ENCODE data around the gene PRR30. TPM values are rescaled to one million over a fixed set of nuclear protein-coding genes. Genes with fewer than 3 reads are reported as not detected.
A peak's percentile ranks its signal among the peaks of the same experiment; 100 is the strongest.
"Not testable (repeated sequence)": the region's sequence is repeated elsewhere in the genome, so short reads cannot be mapped to it uniquely, and the experiment has no call there.

PRR30 gene
- total RNA-seq, 3 donors from 2014 or later = not detected

DNA sequence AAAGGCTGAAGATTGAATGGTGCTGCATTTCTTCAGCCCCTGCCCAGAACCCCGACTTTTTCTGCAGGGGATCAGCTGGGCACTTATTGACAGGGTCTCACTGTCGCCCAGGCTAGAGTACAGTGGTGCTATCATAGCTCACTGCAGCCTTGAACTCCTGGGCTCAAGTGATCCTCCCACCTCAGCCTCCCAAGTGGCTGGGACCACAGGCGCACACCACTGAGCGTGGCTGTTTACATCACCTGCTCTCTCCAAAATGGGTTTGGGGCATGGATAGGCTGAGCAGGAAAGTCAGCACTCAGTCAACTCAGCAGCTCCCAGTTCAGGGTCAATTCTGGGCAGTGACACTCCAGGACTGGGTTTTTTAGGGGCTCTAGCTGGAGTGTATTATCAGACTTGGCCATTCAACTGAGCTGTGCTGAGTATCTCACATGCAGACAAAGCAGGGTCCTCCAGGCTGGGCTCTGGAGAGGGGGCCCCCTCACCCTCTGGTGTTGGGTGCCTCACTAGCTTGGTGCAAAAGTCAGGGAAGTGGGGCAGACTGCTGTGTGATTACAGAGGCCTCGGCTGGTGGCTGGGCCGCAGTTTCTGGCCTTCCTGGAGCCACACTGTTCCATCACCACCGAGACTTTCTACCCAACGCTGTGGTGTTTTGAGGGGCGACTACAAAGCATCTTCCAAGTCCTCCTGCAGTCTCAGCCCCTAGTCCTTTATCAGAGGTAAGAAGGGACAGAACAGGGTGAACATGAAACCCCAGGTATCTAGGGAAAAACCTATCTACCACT is 11.1 kb downstream of the PRR30 start:
- Mint-ChIP-seq H3K4me3 (no peak overlapping the region), H3K36me3 (ENCODE audit: insufficient read depth) (peaks cover 15% of the 10 kb centered on the region), H3K4me1 (ENCODE audit: low read depth) (peaks cover 17% of the 10 kb centered on the region), H3K27me3 (ENCODE audit: low read depth) (no peaks in the 10 kb centered on the region), H3K9me3 (no peaks in the 10 kb centered on the region)
- no peak for ATAC-seq
- DNase-seq = no peak

DNA sequence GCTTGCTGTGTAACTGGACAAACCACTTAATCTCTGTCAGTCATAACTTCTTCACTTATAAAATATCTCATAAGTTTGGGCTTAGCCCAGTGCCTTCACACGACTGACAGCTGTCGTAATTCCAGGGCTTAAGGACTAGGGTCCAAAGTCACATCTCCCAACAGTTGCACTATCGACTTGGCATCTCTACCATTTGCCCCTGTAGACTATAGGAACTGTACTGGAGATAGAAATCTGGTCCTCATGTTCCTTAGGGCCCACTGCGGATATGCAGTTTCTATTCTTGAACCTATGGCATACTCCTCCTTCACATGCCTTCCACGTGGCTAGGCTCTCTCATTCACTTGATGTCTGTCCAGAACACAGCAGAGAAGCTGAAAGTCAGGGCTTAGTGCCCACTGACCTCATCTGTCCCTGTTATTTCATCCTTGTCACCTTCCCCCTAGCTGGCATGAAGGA is 12.9 kb downstream of the PRR30 start:
- no peak overlapping the region for H3K4me3 Mint-ChIP-seq
- no peaks in the 10 kb centered on the region for H3K9me3 Mint-ChIP-seq
- H3K4me1 Mint-ChIP-seq (ENCODE audit: low read depth) = peaks cover 15% of the 10 kb centered on the region
- peaks cover 13% of the 10 kb centered on the region for H3K36me3 Mint-ChIP-seq (ENCODE audit: insufficient read depth)
- ATAC-seq = no peak
- no peak for DNase-seq
- no peaks in the 10 kb centered on the region for H3K27me3 Mint-ChIP-seq (ENCODE audit: low read depth)

GRCh38 chr2:27125104-27125503 is 14.1 kb downstream of the PRR30 start:
- no peak overlapping the region for H3K4me3 Mint-ChIP-seq
- H3K36me3 Mint-ChIP-seq (ENCODE audit: insufficient read depth) = peaks cover 5% of the 10 kb centered on the region
- H3K9me3 Mint-ChIP-seq = no peaks in the 10 kb centered on the region
- ATAC-seq = no peak
- no peak for DNase-seq
- peaks cover 14% of the 10 kb centered on the region for H3K4me1 Mint-ChIP-seq (ENCODE audit: low read depth)
- peaks cover 6% of the 10 kb centered on the region for H3K27me3 Mint-ChIP-seq (ENCODE audit: low read depth)

- Mint-ChIP-seq H3K4me3 (peak within 1 kb of the TSS; percentile 85), H3K27me3 (ENCODE audit: low read depth) (peaks cover 18% of the 10 kb centered on the region), H3K36me3 (ENCODE audit: insufficient read depth) (no peaks in the 10 kb centered on the region), H3K4me1 (ENCODE audit: low read depth) (peaks cover 20% of the 10 kb centered on the region), H3K9me3 (no peaks in the 10 kb centered on the region)
- ATAC-seq (peak; percentile 87 to 91), DNase-seq (peak; percentile 49)
Measured at GRCh38 chr2:27123302-27124150, 15.7 kb downstream of the PRR30 start, which contains the start of gene ABHD1. TSS of gene ABHD1 (plus strand) at chr2:27123815. CDS start at chr2:27123949, 134 bp downstream.

GRCh38 chr2:27122791-27123190 is 16.4 kb downstream of the PRR30 start:
- ATAC-seq = no peak
- H3K4me3 Mint-ChIP-seq = peak overlapping the region; percentile 85
- peaks cover 25% of the 10 kb centered on the region for H3K27me3 Mint-ChIP-seq (ENCODE audit: low read depth)
- no peaks in the 10 kb centered on the region for H3K36me3 Mint-ChIP-seq (ENCODE audit: insufficient read depth)
- H3K9me3 Mint-ChIP-seq = no peaks in the 10 kb centered on the region
- DNase-seq = no peak
- peaks cover 23% of the 10 kb centered on the region for H3K4me1 Mint-ChIP-seq (ENCODE audit: low read depth)

- ATAC-seq = no peak
- Mint-ChIP-seq H3K4me1 (ENCODE audit: low read depth) (peaks cover 23% of the 10 kb centered on the region), H3K36me3 (ENCODE audit: insufficient read depth) (no peaks in the 10 kb centered on the region), H3K9me3 (no peaks in the 10 kb centered on the region), H3K4me3 (peak overlapping the region; percentile 85), H3K27me3 (ENCODE audit: low read depth) (peaks cover 30% of the 10 kb centered on the region)
- no peak for DNase-seq
Measured at GRCh38 chr2:27121906-27122305, 17.3 kb downstream of the PRR30 start.

DNA sequence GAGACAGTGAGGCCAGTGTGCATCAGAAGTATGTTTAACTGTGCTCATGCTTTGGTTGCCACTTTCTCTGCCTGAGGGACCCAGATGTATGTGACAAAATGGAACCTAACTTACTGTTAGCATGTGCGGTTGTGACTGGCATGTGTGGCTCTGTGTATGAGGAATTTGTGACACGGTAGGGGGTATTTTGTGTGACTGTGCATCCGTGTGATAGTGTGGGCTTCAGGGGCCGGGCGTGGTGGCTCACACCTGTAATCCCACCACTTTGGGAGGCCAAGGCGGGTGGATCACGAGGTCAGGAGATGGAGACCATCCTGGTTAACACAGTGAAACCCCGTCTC is 19.9 kb downstream of the PRR30 start:
- H3K36me3 Mint-ChIP-seq (ENCODE audit: insufficient read depth); H3K9me3 Mint-ChIP-seq; ATAC-seq; DNase-seq: not testable (repeated sequence)
- Mint-ChIP-seq H3K4me1 (ENCODE audit: low read depth) (peaks cover 23% of the 10 kb centered on the region), H3K4me3 (peak overlapping the region; percentile 77), H3K27me3 (ENCODE audit: low read depth) (peaks cover 32% of the 10 kb centered on the region)

GRCh38 chr2:27118525-27119329 is 20.5 kb downstream of the PRR30 start, which contains the start of gene CGREF1:
TSS of gene CGREF1 (minus strand) at chr2:27119128. CDS start at chr2:27104366, 14,762 bp downstream.
- H3K27me3 Mint-ChIP-seq (ENCODE audit: low read depth) = peaks cover 32% of the 10 kb centered on the region
- peak within 1 kb of the TSS; percentile 77 for H3K4me3 Mint-ChIP-seq
- DNase-seq (no peak), ATAC-seq (peak; percentile 32 to 47)
- no peaks in the 10 kb centered on the region for H3K36me3 Mint-ChIP-seq (ENCODE audit: insufficient read depth)
- peaks cover 20% of the 10 kb centered on the region for H3K4me1 Mint-ChIP-seq (ENCODE audit: low read depth)
- H3K9me3 Mint-ChIP-seq = no peaks in the 10 kb centered on the region

GRCh38 chr2:27117995-27118524 is 21.1 kb downstream of the PRR30 start:
- H3K9me3 Mint-ChIP-seq = no peaks in the 10 kb centered on the region
- no peak for DNase-seq
- no peak for ATAC-seq
- H3K4me1 Mint-ChIP-seq (ENCODE audit: low read depth) = peaks cover 16% of the 10 kb centered on the region
- H3K27me3 Mint-ChIP-seq (ENCODE audit: low read depth) = peaks cover 32% of the 10 kb centered on the region
- no peaks in the 10 kb centered on the region for H3K36me3 Mint-ChIP-seq (ENCODE audit: insufficient read depth)
- peak overlapping the region; percentile 54 for H3K4me3 Mint-ChIP-seq

DNA sequence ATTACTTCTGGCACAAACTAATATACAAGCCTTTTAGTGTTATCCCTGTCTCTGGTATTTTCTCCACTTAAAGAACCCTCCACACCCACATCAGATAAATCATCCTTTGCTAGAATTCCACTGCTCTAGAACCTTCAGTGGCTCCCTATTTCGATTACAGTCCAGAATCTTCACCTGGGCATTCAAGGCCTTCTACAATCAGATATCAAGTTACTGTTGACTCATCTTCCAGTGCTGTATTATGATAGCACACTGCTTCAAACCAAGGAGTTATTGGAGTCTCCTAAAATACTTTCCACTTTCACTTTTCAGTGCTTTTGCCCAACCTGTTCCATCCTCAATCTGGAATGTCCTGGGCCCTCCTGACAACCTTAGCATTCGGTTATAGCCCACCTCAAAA is 23.7 kb downstream of the PRR30 start:
- Mint-ChIP-seq H3K9me3 (no peaks in the 10 kb centered on the region), H3K27me3 (ENCODE audit: low read depth) (peaks cover 29% of the 10 kb centered on the region), H3K4me3 (no peak overlapping the region)

GRCh38 chr2:27111392-27112078 is 27.7 kb downstream of the PRR30 start:
- not testable (repeated sequence) for H3K4me3 Mint-ChIP-seq; ATAC-seq; H3K27me3 Mint-ChIP-seq (ENCODE audit: low read depth); H3K4me1 Mint-ChIP-seq (ENCODE audit: low read depth); DNase-seq; H3K9me3 Mint-ChIP-seq; H3K36me3 Mint-ChIP-seq (ENCODE audit: insufficient read depth)

More for the DNA sequence above, 23.7 kb downstream of the PRR30 start:
- ATAC-seq (no peak), DNase-seq (no peak)
- Mint-ChIP-seq H3K4me1 (ENCODE audit: low read depth) (peaks cover 10% of the 10 kb centered on the region), H3K36me3 (ENCODE audit: insufficient read depth) (no peaks in the 10 kb centered on the region)

DNA sequence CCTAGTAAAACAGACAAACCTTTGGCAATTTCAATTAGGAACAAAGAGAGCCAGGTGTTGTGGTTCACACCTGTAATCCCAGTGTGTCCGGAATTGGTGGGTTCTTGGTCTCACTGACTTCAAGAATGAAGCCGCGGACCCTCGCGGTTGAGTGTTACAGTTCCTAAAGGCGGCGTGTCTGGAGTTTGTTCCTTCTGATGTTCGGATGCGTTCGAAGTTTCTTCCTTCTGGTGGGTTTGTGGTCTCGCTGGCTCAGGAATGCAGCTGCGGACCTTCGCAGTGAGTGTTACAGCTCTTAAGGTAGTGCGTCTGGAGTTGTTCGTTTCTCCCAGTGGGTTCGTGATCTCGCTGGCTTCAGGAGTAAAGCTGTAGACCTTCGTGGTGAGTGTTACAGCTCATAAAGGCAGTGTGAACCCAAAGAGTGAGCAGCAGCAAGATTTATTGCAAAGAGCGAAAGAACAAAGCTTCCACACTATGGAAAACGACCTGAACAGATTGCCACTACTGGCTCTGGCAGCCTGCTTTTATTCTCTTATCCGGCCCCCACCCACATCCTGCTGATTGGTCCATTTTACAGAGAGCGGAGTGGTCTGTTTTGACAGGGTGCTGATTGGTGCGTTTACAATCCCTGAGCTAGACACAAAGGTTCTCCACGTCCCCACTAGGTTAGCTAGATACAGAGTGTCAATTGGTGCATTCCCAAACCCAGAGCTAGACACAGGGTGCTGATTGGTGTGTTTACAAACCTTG is 28.4 kb downstream of the PRR30 start:
- not testable (repeated sequence) for H3K27me3 Mint-ChIP-seq (ENCODE audit: low read depth)

GRCh38 chr2:27109083-27109482 is 30.1 kb downstream of the PRR30 start:
- ATAC-seq (no peak), DNase-seq (no peak)
- Mint-ChIP-seq H3K27me3 (ENCODE audit: low read depth) (peaks cover 9% of the 10 kb centered on the region), H3K9me3 (no peaks in the 10 kb centered on the region), H3K36me3 (ENCODE audit: insufficient read depth) (no peaks in the 10 kb centered on the region), H3K4me1 (ENCODE audit: low read depth) (no peaks in the 10 kb centered on the region), H3K4me3 (no peak overlapping the region)

More for the DNA sequence above, 28.4 kb downstream of the PRR30 start:
- H3K4me3 Mint-ChIP-seq; ATAC-seq; H3K4me1 Mint-ChIP-seq (ENCODE audit: low read depth); H3K36me3 Mint-ChIP-seq (ENCODE audit: insufficient read depth); DNase-seq; H3K9me3 Mint-ChIP-seq: not testable (repeated sequence)

Measured in activated T-cell treated with anti-CD3 and anti-CD28 coated beads, Interleukin-2, amount 50 U/mL, for 4 hours (primary cell).